HepG2 (cell line): ENCODE results near the gene NBL1. TPM values are rescaled to one million over a fixed set of nuclear protein-coding genes. Genes with fewer than 3 reads are reported as not detected.

Experiments
- CEBPG ChIP-seq: IDR thresholded peaks from 2 replicates; pipeline ENCODE4 v1.6.1; 2016
- FOSL2 ChIP-seq: sonication (generic); formaldehyde crosslinking; IDR thresholded peaks from 2 replicates; pipeline ENCODE4 v1.4.0; 2020; ENCODE audit warnings: missing genetic modification reagents
- FOXM1 ChIP-seq: sonication (generic); formaldehyde crosslinking; IDR thresholded peaks from 2 replicates; pipeline ENCODE4 v1.5.0; 2020; ENCODE audit warnings: missing genetic modification reagents
- GABPA ChIP-seq, 2 experiments: IDR thresholded peaks; 2 replicates each; pipeline ENCODE4 v1.6.1; 2011 to 2016; ENCODE audit warnings: low read depth in 2 of 2, low read length in 1 of 2, missing biosample characterization in 1 of 2, missing genetic modification characterization in 1 of 2
- HDAC1 ChIP-seq: sonication (generic); formaldehyde crosslinking; IDR thresholded peaks from 2 replicates; pipeline ENCODE4 v1.5.1; 2020; ENCODE audit warnings: mild to moderate bottlenecking, missing genetic modification reagents
- HOXD1 ChIP-seq: sonication (generic); formaldehyde crosslinking; IDR thresholded peaks from 2 replicates; pipeline ENCODE4 v1.5.0; 2020; ENCODE audit warnings: missing genetic modification reagents
- IKZF4 ChIP-seq: sonication (generic); formaldehyde crosslinking; IDR thresholded peaks from 2 replicates; pipeline ENCODE4 v1.5.1; 2020; ENCODE audit warnings: borderline replicate concordance, mild to moderate bottlenecking, low read depth, missing genetic modification reagents; ENCODE audit errors: not compliant biosample characterization
- MAFF ChIP-seq: IDR thresholded peaks from 2 replicates; pipeline ENCODE4 v1.6.1; 2011; ENCODE audit warnings: low read depth, low read length, improper control_type of control experiment
- MAZ ChIP-seq, 2 experiments: sonication (generic) in 1 of 2; formaldehyde crosslinking in 1 of 2; IDR thresholded peaks; 2 replicates each; pipeline versions ENCODE4 v1.5.0 to v1.6.1; 2012 to 2020; ENCODE audit warnings: low read depth in 2 of 2, mild to moderate bottlenecking in 2 of 2, borderline replicate concordance in 1 of 2, improper control_type of control experiment in 1 of 2, low read length in 1 of 2, missing genetic modification reagents in 1 of 2, moderate library complexity in 1 of 2
- MED1 ChIP-seq: sonication (generic); formaldehyde crosslinking; IDR thresholded peaks from 2 replicates; pipeline ENCODE4 v1.4.0; 2020; ENCODE audit warnings: missing genetic modification reagents
- MXI1 ChIP-seq: IDR thresholded peaks from 3 replicates; pipeline ENCODE4 v1.6.1; 2012; ENCODE audit warnings: low read depth, low read length, inconsistent platforms, borderline replicate concordance
- NCOA2 ChIP-seq: sonication (generic); formaldehyde crosslinking; IDR thresholded peaks from 2 replicates; pipeline ENCODE4 v1.8.0; 2022; ENCODE audit warnings: inconsistent platforms
- NFYB ChIP-seq: sonication (generic); formaldehyde crosslinking; IDR thresholded peaks from 2 replicates; pipeline ENCODE4 v1.4.0; 2020; ENCODE audit warnings: missing genetic modification reagents
- NONO ChIP-seq, 2 experiments: fragments of 450-650 bp in 1 of 2; sonication (generic) in 1 of 2; formaldehyde crosslinking in 1 of 2; IDR thresholded peaks in 1 of 2; conservative IDR thresholded peaks in 1 of 2; 2 replicates each; pipeline versions ENCODE4 v1.6.1 to v1.8.0; 2017 to 2022; ENCODE audit warnings: mild to moderate bottlenecking in 1 of 2, missing genetic modification reagents in 1 of 2, moderate library complexity in 1 of 2
- RAD21 ChIP-seq: fragments of 450-650 bp; formaldehyde crosslinking; IDR thresholded peaks from 2 replicates; pipeline ENCODE4 v1.5.0; 2020; ENCODE audit warnings: mild to moderate bottlenecking
- SMARCC2 ChIP-seq: fragments of 450-650 bp; IDR thresholded peaks from 2 replicates; pipeline ENCODE4 v1.6.1; 2017; ENCODE audit warnings: antibody characterized with exemption, mild to moderate bottlenecking
- SOX6 ChIP-seq, 2 experiments: fragments of 450-650 bp in 1 of 2; sonication (generic) in 1 of 2; formaldehyde crosslinking in 1 of 2; IDR thresholded peaks; 2 replicates each; pipeline versions ENCODE4 v1.4.0 to v1.6.1; 2017 to 2020; ENCODE audit warnings: antibody characterized with exemption in 1 of 2, mild to moderate bottlenecking in 1 of 2, missing genetic modification reagents in 1 of 2
- ZSCAN9 ChIP-seq: IDR thresholded peaks from 2 replicates; pipeline ENCODE4 v1.6.1; 2016; ENCODE audit warnings: borderline replicate concordance
- polyA plus RNA-seq, 8 experiments: library from polyadenylated mRNA; depleted of rRNA in 3 of 8; stranded (reverse) in 7 of 8; unstranded in 1 of 8; fragments of >200 nt; fragmentation: Illumina TruSeq in 4 of 8; extraction: Trizol in 4 of 8; gene quantifications; 2 replicates each; pipeline versions ENCODE4 v1.2.1 to v1.2.3, GENCODE V29; 2011 to 2016; ENCODE audit warnings: low read depth in 4 of 8, missing spikeins in 1 of 8, mixed read lengths in 1 of 8; ENCODE audit not compliant: insufficient read depth in 1 of 8
- total RNA-seq, 5 experiments: library from RNA; depleted of rRNA; stranded (reverse); fragments of >200 nt; fragmentation: Illumina TruSeq; extraction: Trizol; gene quantifications; 2 replicates each; pipeline ENCODE4 v1.2.3, GENCODE V29; 2016; ENCODE audit warnings: low read depth in 1 of 5
- TF ChIP-seq, protein P1 (sequence below): sonication (generic); formaldehyde crosslinking; IDR thresholded peaks from 2 replicates; pipeline ENCODE4 v1.8.1; 2023; ENCODE audit warnings: mild to moderate bottlenecking, inconsistent platforms, moderate library complexity, missing genetic modification reagents, borderline replicate concordance
- TF ChIP-seq, protein P2 (sequence below): sonication (generic); formaldehyde crosslinking; IDR thresholded peaks from 2 replicates; pipeline ENCODE4 v1.4.0; 2020; ENCODE audit warnings: missing genetic modification reagents
- TF ChIP-seq, protein P3 (sequence below): sonication (generic); formaldehyde crosslinking; IDR thresholded peaks from 2 replicates; pipeline ENCODE4 v1.5.0; 2020; ENCODE audit warnings: mild to moderate bottlenecking, missing genetic modification reagents

The NBL1 gene
- total and polyA plus RNA-seq, 2 of the 13 experiments (the other 11 are each of a cell fraction or from before 2014, with no cell fraction given): 2.7 to 13.8 TPM

GRCh38 chr1:19651141-19651737 lies 7.1 kb downstream of the NBL1 start (continued):
- TF ChIP-seq, protein P1, sequence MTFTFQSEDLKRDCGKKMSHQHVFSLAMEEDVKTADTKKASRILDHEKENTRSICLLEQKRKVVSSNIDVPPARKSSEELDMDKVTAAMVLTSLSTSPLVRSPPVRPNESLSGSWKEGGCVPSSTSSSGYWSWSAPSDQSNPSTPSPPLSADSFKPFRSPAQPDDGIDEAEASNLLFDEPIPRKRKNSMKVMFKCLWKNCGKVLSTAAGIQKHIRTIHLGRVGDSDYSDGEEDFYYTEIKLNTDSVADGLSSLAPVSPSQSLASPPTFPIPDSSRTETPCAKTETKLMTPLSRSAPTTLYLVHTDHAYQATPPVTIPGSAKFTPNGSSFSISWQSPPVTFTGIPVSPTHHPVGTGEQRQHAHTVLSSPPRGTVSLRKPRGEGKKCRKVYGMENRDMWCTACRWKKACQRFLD (CRISPR knock-in tag): no peak
- no peak for TF ChIP-seq SMARCC2
- TF ChIP-seq HDAC1 (CRISPR knock-in tag): no peak
- TF ChIP-seq FOXM1 (CRISPR knock-in tag): no peak
- no peak for TF ChIP-seq GABPA (IDR thresholded peaks at IDR 0.05; ENCODE audit: low read depth, low read length)
- TF ChIP-seq GABPA (CRISPR knock-in tag; IDR thresholded peaks at IDR 0.05; ENCODE audit: low read depth): no peak
- TF ChIP-seq FOSL2 (CRISPR knock-in tag): no peak
- TF ChIP-seq MED1 (CRISPR knock-in tag): no peak
- TF ChIP-seq MXI1: no peak
- TF ChIP-seq, protein P2, sequence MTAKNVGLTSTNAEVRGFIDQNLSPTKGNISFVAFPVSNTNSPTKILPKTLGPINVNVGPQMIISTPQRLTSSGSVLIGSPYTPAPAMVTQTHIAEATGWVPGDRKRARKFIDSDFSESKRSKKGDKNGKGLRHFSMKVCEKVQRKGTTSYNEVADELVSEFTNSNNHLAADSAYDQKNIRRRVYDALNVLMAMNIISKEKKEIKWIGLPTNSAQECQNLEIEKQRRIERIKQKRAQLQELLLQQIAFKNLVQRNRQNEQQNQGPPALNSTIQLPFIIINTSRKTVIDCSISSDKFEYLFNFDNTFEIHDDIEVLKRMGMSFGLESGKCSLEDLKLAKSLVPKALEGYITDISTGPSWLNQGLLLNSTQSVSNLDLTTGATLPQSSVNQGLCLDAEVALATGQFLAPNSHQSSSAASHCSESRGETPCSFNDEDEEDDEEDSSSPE: no peak
- no peak for TF ChIP-seq CEBPG (CRISPR knock-in tag)
- TF ChIP-seq SOX6 (IDR thresholded peaks at IDR 0.05): no peak
- TF ChIP-seq SOX6 (CRISPR knock-in tag; IDR thresholded peaks at IDR 0.05): peak; percentile 14; the same call in 1 of the 2 replicates
- TF ChIP-seq NCOA2: no peak
- no peak for TF ChIP-seq MAZ (IDR thresholded peaks at IDR 0.05; ENCODE audit: borderline replicate concordance, low read depth, low read length)
- 0 out of 2 replicates have a peak, but pooled peaks have one; percentile 27 for TF ChIP-seq MAZ (CRISPR knock-in tag; IDR thresholded peaks at IDR 0.05; ENCODE audit: low read depth)
- no peak for TF ChIP-seq HOXD1 (CRISPR knock-in tag)
- no peak for TF ChIP-seq ZSCAN9 (CRISPR knock-in tag)
- no peak for TF ChIP-seq MAFF
- TF ChIP-seq IKZF4 (CRISPR knock-in tag): no peak
- TF ChIP-seq, protein P3, sequence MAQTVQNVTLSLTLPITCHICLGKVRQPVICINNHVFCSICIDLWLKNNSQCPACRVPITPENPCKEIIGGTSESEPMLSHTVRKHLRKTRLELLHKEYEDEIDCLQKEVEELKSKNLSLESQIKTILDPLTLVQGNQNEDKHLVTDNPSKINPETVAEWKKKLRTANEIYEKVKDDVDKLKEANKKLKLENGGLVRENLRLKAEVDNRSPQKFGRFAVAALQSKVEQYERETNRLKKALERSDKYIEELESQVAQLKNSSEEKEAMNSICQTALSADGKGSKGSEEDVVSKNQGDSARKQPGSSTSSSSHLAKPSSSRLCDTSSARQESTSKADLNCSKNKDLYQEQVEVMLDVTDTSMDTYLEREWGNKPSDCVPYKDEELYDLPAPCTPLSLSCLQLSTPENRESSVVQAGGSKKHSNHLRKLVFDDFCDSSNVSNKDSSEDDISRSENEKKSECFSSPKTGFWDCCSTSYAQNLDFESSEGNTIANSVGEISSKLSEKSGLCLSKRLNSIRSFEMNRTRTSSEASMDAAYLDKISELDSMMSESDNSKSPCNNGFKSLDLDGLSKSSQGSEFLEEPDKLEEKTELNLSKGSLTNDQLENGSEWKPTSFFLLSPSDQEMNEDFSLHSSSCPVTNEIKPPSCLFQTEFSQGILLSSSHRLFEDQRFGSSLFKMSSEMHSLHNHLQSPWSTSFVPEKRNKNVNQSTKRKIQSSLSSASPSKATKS: no peak
- peak; percentile 95 for TF ChIP-seq RAD21
- TF ChIP-seq NFYB (CRISPR knock-in tag): no peak
- no peak for TF ChIP-seq NONO (IDR thresholded peaks at IDR 0.05)
- TF ChIP-seq NONO (CRISPR knock-in tag; conservative IDR thresholded peaks at IDR 0.05): no peak
